H1 (cell line): ENCODE data around the gene TOP1. TPM values are rescaled to one million over a fixed set of nuclear protein-coding genes. Genes with fewer than 3 reads are reported as not detected.

Experiments
- FOSL1 ChIP-seq: IDR thresholded peaks from 2 replicates; pipeline ENCODE4 v1.6.1; 2011; ENCODE audit warnings: mild to moderate bottlenecking, low read depth, low read length, moderate library complexity; ENCODE audit not compliant: insufficient read depth
- polyA plus RNA-seq, 7 experiments: library from polyadenylated mRNA; depleted of rRNA in 3 of 7; stranded (reverse) in 5 of 7; unstranded in 2 of 7; fragments of >200 nt in 5 of 7; fragments of 200-250 nt in 2 of 7; gene quantifications; 1 replicate in 5 of 7; 2 replicates in 1 of 7; 4 replicates in 1 of 7; pipeline versions ENCODE4 v1.2.1 to v1.2.3, GENCODE V29; 2011 to 2013; ENCODE audit warnings: missing spikeins in 2 of 7, mixed read lengths in 2 of 7
- total RNA-seq: library from RNA; stranded (reverse); fragmentation: NEBNext Ultra II Directional; extraction: Animal tissue kit (Norgen Biotek cat#: 25700); gene quantifications from 2 replicates; pipeline ENCODE4 v1.2.1, GENCODE V29; 2021

Gene TOP1
- total and polyA plus RNA-seq, 2 of the 8 experiments (the other 6 are each of a cell fraction or from before 2014, with no cell fraction given), result 7.4 to 108 TPM

DNA sequence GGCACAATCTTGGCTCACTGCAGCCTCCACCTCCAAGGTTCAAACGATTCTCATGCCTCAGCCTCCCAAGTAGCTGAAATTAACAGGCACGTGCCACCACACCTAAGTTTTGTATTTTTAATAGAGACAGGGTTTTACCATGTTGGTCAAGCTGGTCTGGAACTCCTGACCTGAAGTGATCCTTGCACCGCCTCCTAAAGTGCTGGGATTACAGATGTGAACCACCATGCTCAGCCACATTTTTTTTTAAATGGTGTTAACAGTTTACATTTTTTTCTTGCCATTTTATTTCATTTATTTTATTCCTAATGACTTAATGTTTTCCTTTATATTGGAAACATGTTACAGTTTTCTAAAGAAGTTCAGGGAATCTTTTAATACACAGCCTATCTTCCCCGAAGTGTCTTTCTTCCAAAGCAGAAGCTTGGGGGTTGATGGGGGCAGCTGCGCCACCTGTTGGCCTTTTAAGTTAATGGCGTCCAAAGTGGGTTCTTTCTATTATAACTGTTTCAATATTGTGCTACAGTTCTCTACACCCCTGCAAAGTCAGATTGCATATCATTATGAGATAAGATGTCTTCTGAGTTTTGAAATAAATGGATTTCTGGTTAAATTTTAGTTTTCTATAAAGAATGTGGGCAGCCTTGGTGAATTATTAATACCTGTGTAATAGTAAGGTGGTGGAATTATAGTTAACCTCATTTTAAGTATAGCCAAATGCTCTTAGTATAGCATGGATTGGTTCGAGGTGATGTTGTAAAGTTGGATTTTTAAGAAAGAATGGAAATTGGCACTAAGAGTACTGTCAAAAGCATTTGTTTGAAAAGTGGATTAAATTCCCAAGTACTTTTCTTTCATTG is 66.7 kb downstream of the TOP1 start (continued):
- no peak for TF ChIP-seq FOSL1
